ENCODE results near the gene JOSD1. TPM values are rescaled to one million over a fixed set of nuclear protein-coding genes. Genes with fewer than 3 reads are reported as not detected.
A peak's percentile ranks its signal among the peaks of the same experiment; 100 is the strongest.

Gene JOSD1
- total RNA-seq, 3 donors from 2014 or later: 60.5 to 80.8 (median 61.3) TPM

DNA sequence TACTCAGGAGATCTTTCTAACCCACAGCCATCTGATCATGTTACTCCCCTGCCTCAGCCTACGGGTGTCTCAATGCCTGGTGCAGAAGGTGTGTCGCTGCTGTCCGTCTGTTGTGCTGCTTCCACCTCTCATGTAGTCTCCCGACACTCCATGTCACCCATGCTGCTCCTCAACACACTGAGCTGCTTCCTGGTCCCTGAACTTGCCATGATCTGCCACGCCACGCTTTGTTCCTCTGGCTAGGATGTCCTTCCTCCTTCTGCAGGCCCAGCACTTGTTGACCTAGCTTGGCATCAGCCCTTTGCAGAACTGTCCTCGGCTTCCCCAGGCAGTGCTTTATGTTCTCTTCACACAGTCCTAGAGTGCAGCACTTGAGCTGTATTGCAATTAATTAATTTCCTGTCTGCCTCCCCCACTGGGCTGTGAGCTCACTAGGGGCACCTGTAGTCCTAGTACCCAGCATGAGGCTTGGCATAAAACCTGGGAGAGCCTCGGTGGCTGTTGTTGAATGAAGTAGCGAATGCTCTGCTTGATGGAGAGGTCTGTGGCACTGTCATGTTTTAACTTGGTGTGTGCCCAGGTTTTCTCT is 14.5 kb upstream of the JOSD1 start:
- H3K36me3 ChIP-seq: no peaks in the 10 kb centered on the region
- no peaks in the 10 kb centered on the region for H3K4me1 ChIP-seq
- no peak overlapping the region for H3K27ac ChIP-seq

DNA sequence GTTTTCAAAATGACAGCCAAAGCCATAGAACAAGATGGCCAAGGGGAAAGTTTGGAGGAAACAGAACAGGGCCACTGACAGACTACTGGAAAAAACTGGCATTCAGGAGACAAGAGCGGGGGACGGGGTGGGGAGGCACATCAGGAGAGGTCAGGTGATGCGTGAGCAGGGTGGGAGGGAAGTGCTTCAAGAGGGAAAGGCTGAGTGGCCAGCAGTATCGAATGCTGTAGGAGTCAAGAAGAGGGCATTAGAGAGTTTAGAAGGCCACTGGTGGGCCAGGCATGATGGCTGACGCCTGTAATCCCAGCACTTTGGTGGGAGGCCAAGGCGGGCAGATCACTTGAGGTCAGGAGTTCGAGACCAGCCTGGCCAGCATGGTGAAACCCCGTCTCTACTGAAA is 13.2 kb upstream of the JOSD1 start:
- Histone ChIP-seq H3K27ac (no peak overlapping the region), H3K4me1 (no peaks in the 10 kb centered on the region), H3K9me3 (no peaks in the 10 kb centered on the region), H3K27me3 (no peaks in the 10 kb centered on the region), H3K4me3 (no peak overlapping the region), H3K36me3 (no peaks in the 10 kb centered on the region)
- intact Hi-C loops (cut with DNase I; ENCODE audit: low total_unique reads): no loop called here
- peak in 1 of 2 donors; percentile 45 for DNase-seq (ENCODE audit: low spot score in 2 of 2)
- no peak for TF ChIP-seq POLR2A (IDR thresholded peaks at IDR 0.05)
- TF ChIP-seq, protein P1, sequence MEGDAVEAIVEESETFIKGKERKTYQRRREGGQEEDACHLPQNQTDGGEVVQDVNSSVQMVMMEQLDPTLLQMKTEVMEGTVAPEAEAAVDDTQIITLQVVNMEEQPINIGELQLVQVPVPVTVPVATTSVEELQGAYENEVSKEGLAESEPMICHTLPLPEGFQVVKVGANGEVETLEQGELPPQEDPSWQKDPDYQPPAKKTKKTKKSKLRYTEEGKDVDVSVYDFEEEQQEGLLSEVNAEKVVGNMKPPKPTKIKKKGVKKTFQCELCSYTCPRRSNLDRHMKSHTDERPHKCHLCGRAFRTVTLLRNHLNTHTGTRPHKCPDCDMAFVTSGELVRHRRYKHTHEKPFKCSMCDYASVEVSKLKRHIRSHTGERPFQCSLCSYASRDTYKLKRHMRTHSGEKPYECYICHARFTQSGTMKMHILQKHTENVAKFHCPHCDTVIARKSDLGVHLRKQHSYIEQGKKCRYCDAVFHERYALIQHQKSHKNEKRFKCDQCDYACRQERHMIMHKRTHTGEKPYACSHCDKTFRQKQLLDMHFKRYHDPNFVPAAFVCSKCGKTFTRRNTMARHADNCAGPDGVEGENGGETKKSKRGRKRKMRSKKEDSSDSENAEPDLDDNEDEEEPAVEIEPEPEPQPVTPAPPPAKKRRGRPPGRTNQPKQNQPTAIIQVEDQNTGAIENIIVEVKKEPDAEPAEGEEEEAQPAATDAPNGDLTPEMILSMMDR (IDR thresholded peaks at IDR 0.05): no peak
- TF ChIP-seq POLR2AphosphoS5 (IDR thresholded peaks at IDR 0.05): no peak

More for the DNA sequence above, 14.5 kb upstream of the JOSD1 start:
- Histone ChIP-seq H3K9me3 (no peaks in the 10 kb centered on the region), H3K4me3 (no peak overlapping the region), H3K27me3 (no peaks in the 10 kb centered on the region)
- intact Hi-C loops (cut with DNase I; ENCODE audit: low total_unique reads): no loop called here
- TF ChIP-seq, protein P1 (IDR thresholded peaks at IDR 0.05): no peak
- TF ChIP-seq POLR2AphosphoS5 (IDR thresholded peaks at IDR 0.05) (no peak), POLR2A (IDR thresholded peaks at IDR 0.05) (no peak)
- peak in 1 of 2 donors; percentile 31 for DNase-seq (ENCODE audit: low spot score in 2 of 2)

DNA sequence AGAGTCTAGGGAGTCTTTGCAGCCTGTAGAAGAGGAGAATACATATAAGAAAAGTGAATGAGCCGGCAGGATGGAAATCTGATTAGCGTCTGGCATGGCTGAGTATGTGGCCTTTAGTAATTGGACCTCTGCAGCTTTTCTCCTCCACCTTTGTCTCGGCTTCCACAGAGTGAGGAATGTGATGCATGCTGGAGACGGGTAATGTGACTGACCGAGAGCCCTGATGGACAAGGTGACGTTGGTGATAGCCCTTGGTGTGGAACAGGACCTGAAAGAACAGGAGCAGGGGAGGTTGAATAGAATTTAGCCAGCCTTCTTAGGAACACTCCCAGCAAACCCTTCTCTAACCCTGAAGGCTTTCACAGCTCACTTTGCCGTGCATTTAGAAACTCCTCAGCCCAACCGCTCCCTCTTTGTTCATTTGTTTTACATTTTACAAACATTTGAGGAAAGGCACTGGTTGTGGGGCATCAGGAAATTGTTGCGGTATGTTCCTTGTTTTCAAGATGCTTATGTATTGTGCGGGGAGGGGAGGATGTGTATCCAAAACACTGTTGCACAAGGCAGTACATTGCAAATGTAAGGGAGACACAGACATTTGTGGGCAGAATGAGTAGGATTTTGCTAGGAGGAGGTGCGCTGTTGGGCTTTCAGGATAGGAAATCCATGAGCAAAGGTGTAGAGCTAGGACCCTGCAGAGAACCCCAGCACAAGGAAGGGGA is 11.9 kb upstream of the JOSD1 start:
- no peaks in the 10 kb centered on the region for H3K9me3 ChIP-seq
- TF ChIP-seq, protein P1 (IDR thresholded peaks at IDR 0.05): no peak
- no peak for TF ChIP-seq POLR2AphosphoS5 (IDR thresholded peaks at IDR 0.05)
- no peak for TF ChIP-seq POLR2A (IDR thresholded peaks at IDR 0.05)
- no peaks in the 10 kb centered on the region for H3K27me3 ChIP-seq
- no peaks in the 10 kb centered on the region for H3K36me3 ChIP-seq
- peaks cover 4 to 10% of the 10 kb centered on the region in 2 donors for H3K4me1 ChIP-seq
- H3K27ac ChIP-seq: no peak overlapping the region
- intact Hi-C loops (cut with DNase I; ENCODE audit: low total_unique reads): no loop called here
- no peak overlapping the region for H3K4me3 ChIP-seq
- DNase-seq (ENCODE audit: low spot score in 2 of 2): no peak

DNA sequence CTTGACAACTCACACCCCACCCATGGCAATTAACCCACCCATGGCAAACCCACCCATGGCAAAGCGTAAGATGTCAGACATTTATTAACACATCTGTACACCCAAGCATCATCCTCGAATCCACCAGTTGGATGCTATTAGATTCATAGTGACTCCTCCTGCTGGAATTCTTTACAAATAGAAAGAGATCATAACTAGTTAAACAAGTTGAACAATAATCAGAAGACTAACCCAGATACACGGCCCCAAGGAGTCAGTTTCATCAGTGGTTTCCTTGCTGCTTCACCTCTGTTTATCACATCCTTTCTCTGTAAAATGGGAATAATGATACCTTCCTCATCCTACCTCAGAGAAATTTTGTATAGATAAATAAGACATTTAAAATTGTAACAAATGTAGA is 10.1 kb upstream of the JOSD1 start:
- intact Hi-C loops (cut with DNase I; ENCODE audit: low total_unique reads): no loop called here
- H3K36me3 ChIP-seq: no peaks in the 10 kb centered on the region
- H3K4me1 ChIP-seq: peaks cover 4 to 17% of the 10 kb centered on the region in 2 donors
- no peak overlapping the region for H3K4me3 ChIP-seq
- TF ChIP-seq POLR2A (IDR thresholded peaks at IDR 0.05): no peak
- TF ChIP-seq, protein P1 (IDR thresholded peaks at IDR 0.05): no peak
- no peak for DNase-seq (ENCODE audit: low spot score in 2 of 2)
- H3K27me3 ChIP-seq: no peaks in the 10 kb centered on the region
- no peaks in the 10 kb centered on the region for H3K9me3 ChIP-seq
- no peak overlapping the region for H3K27ac ChIP-seq

DNA sequence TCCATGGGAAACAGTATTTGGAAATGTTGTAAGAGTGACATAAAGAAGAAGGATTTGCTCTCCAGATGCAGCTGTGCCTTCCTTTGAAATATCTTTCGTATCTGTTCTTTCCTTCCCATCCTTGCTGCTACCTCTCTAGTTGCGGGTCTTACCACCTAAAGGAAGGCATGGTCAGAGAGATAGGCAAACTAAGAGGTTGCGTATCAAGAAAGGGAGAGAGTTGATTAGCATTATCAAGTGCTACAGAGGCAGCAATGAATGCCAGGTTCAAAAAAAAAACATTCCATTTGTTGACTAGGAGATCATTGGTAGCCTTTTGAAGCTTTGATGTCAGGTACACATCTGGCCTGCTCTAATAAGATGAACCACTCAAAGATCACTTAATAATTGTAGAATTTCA is 9.6 kb upstream of the JOSD1 start:
- Histone ChIP-seq H3K4me1 (peaks cover 4 to 17% of the 10 kb centered on the region in 2 donors), H3K27me3 (no peaks in the 10 kb centered on the region), H3K4me3 (no peak overlapping the region), H3K36me3 (no peaks in the 10 kb centered on the region), H3K9me3 (no peaks in the 10 kb centered on the region), H3K27ac (no peak overlapping the region)
- DNase-seq (ENCODE audit: low spot score in 2 of 2): no peak
- intact Hi-C loops (cut with DNase I; ENCODE audit: low total_unique reads): no loop called here
- TF ChIP-seq, protein P1 (IDR thresholded peaks at IDR 0.05): no peak
- TF ChIP-seq POLR2AphosphoS5 (IDR thresholded peaks at IDR 0.05): no peak

Measured in breast epithelium (tissue), 4 donors.